OCI-LY1 (cell line): ENCODE data around the gene OR10G3.

Experiments used
- EZH2 ChIP-seq: fragments of 200-600 bp; sonication (generic), shearing (Covaris generic); IDR thresholded peaks from 2 replicates; pipeline ENCODE4 v1.8.0; 2017; ENCODE audit warnings: borderline replicate concordance, mixed run types, mild to moderate bottlenecking, antibody characterized with exemption, low read length, moderate library complexity, mixed read lengths
- TF ChIP-seq, protein P1 (sequence below): fragments of 200-600 bp; sonication (generic), shearing (Covaris generic); IDR thresholded peaks from 2 replicates; pipeline ENCODE4 v1.5.1; 2017; ENCODE audit warnings: mild to moderate bottlenecking, antibody characterized with exemption, low read length, moderate library complexity, mixed read lengths

DNA sequence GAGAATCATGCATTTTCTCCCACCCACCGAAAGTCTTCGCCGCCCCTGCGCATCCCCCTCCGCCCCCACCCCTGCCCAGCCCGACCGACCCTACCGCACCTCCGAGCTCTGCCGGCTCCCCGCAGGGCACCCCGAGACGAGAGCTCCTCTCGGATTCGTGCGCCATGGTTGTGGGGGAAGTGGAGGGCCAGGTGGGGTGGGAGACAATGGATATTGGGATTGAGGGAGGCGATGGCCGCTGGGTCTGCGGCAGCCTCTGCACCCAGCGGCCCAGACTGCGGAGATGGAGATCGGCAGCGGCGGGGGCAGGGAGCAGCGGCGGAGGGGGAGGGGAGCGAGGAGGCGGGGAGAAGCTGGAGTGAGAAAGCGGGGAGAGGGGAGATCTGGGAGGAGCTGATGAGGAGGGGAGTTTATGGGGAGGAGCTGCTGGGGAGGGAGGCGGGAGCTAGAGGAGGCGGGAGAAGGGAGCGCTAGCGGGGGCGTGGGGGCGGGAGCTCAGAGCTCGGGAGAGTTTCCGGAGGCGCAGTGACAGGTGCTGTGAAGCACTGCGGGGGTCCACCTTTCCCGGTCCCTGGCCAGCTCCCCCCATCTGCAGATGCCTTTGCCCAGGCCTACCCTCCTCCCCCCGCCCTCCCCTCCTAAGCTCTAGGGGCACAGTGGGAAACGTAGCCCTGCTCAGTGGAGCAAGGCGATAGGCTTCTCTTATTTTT, 53.8 kb downstream of the OR10G3 start, which contains the start of gene SALL2:
- TF ChIP-seq, protein P1, sequence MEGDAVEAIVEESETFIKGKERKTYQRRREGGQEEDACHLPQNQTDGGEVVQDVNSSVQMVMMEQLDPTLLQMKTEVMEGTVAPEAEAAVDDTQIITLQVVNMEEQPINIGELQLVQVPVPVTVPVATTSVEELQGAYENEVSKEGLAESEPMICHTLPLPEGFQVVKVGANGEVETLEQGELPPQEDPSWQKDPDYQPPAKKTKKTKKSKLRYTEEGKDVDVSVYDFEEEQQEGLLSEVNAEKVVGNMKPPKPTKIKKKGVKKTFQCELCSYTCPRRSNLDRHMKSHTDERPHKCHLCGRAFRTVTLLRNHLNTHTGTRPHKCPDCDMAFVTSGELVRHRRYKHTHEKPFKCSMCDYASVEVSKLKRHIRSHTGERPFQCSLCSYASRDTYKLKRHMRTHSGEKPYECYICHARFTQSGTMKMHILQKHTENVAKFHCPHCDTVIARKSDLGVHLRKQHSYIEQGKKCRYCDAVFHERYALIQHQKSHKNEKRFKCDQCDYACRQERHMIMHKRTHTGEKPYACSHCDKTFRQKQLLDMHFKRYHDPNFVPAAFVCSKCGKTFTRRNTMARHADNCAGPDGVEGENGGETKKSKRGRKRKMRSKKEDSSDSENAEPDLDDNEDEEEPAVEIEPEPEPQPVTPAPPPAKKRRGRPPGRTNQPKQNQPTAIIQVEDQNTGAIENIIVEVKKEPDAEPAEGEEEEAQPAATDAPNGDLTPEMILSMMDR = no peak
- no peak for TF ChIP-seq EZH2
